GM21825 (cell line): Measurements from ENCODE around the gene SPATA32.
A peak's percentile ranks its signal among the peaks of the same experiment; 100 is the strongest.

Source experiments
- ATAC-seq: cut with Tn5 transposase; IDR thresholded peaks from one replicate; pipeline ENCODE4 v1.9.1; 2021; ENCODE audit warnings: mild to moderate bottlenecking, moderate library complexity; ENCODE audit not compliant: unreplicated experiment

SPATA32 gene

GRCh38 chr17:45293413-45294211 lies 31.7 kb upstream of the SPATA32 start:
- no peak for ATAC-seq

DNA sequence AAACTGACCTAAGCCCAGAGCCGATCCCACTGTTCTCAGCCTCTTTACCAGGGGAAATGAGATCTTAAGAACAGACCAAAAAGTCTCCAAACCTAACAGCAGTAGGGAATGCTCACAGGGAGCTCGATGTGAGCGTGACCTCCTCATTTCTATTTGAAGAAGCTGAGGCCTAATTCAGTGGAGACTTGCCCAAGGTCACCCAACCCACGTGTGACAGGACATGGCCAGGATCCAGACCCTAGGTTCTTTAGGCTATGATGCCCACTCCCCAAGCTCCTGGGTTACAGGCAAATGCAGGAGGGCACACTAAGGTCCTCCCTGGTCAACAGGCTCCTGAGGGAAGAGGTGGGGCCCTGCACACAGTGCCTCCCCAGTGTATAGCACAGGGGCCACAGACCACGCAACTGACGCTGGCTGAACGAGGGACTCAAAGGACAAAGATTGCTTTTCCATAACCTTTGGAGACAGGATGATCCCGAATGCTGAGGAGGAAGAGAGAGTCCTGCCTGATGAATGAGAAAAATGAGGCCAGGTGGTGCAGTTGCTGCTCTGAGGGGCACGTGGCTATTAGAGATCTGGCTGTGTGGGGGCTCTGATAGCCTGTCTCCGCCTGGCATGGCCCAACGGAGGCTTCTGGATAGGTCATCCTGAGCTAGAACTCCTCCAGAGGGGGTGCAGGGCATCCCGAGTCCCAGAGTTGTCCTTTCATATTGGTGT lies 31.0 kb upstream of the SPATA32 start:
- no peak for ATAC-seq

- no peak for ATAC-seq
Measured at GRCh38 chr17:45291171-45291805, 29.4 kb upstream of the SPATA32 start.

- ATAC-seq: no peak
Measured at GRCh38 chr17:45290269-45290765, 28.4 kb upstream of the SPATA32 start.

DNA sequence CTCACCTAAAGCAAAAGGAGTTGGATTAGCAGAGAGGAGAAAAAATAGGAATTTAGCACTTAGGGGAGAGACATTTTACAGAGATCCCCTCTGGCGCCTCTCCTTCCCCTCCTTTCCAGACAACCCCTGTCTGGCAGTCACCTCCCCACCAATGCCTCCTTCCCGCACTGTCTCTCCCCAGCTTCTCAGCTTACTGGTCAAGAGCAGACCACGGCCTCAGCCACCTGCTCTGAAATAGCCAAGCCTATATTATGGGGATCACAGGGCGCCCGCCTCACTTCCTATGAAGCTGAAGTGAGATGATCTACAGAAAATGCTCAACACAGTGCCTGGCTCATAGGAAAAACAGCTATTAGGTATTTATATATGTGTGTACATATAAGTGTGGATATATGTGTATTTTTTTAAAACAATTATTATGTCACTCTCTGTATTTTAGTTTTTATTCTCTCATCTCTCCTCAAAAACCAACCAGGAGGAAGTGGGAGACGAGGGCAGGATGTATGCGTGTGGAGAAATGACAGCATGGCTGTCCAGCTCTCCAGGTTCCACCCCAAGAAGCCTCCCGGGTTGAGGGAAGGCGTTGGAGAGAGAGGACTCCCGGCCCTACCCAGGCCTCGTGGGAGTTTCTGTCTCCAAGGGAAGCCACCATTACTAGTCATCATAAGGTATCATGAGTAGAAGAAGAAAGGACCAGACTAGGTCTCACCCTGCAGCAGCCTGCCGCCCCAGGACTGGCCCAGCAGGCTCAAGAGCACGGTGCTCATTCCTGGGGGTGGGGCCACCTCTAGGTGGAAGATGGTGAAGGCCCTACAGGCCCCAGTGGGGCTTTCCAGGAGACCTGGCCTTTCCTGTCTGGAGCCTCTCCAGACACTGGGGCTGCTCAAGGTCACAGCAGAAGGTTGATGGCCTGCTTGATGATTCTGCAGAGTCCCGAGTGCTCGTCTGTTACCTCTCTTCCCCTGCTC lies 27.7 kb upstream of the SPATA32 start:
- ATAC-seq: no peak

- ATAC-seq: no peak
Measured at GRCh38 chr17:45288825-45289224, 26.9 kb upstream of the SPATA32 start.

- ATAC-seq: no peak
Measured at GRCh38 chr17:45287526-45288500, 25.9 kb upstream of the SPATA32 start.

DNA sequence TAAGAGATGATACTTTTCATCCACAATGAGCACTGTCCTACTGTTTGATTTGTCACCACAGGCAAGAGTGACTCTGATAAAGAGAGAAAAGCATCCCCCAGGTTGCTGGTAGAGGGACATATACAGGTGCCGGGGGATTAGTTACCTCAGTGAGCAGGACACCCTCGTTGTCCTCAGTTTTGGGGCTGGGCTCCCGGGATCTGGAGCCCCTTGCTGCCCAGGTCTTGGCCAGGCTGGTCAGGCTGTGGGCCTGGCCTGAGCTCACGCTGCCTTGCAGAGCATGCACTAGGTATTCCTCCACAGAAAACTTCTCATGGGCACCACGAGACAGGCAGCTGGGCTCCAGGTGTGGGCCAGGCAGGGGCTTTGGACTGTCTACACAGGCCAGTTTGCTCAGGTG lies 24.4 kb upstream of the SPATA32 start:
- ATAC-seq: no peak

GRCh38 chr17:45284176-45285140 lies 22.6 kb upstream of the SPATA32 start:
- no peak for ATAC-seq

GRCh38 chr17:45283711-45284110 lies 21.8 kb upstream of the SPATA32 start:
- no peak for ATAC-seq

DNA sequence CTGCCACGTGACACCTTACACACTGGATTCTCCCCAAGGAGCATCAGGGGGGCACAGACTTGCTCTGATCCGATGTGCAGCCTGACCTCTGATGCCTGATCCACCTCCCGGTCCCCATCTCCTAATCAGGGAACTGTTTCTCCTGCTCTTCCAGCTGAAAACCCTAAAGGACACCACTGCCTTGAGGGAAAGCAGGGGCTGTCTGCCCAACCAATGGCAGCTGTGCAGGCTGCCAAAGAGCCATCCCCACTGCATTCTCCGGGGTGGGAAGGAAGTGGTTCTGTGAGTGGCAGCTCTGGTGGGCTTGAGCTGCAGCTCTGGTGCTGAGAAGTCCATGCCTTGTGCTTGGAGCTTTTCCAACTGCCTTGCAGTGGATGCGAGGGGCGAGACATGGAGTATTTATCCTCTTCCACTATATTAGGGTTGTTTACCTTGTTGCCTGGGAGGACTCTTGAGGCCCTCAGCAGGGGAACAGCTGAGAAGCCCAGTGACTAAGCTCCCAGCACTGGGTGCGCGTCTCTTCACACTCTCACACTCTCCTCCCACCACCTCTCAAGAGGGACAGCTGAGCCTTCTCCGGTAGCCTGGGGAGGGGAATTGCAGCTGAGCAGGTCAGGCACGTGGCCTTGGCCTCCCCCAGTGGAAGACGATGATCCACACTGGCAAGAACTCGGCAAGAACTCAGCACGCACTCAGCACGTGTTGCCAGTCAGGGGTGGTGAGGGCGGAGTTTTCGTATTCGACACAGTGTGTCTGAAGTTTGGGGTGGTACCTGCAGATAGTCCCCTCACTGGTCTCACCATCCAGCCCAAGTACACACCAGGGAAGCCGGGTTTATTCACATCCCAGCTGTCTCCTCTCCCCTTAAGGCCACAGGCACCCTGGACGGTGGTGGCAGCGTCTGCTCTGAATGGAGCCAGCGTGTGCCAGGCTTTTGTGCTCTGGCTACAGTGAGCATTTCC lies 21.1 kb upstream of the SPATA32 start:
- no peak for ATAC-seq

- no peak for ATAC-seq
Measured at GRCh38 chr17:45279898-45280297, 18.0 kb upstream of the SPATA32 start.

GRCh38 chr17:45277992-45278391 lies 16.1 kb upstream of the SPATA32 start:
- no peak for ATAC-seq

DNA sequence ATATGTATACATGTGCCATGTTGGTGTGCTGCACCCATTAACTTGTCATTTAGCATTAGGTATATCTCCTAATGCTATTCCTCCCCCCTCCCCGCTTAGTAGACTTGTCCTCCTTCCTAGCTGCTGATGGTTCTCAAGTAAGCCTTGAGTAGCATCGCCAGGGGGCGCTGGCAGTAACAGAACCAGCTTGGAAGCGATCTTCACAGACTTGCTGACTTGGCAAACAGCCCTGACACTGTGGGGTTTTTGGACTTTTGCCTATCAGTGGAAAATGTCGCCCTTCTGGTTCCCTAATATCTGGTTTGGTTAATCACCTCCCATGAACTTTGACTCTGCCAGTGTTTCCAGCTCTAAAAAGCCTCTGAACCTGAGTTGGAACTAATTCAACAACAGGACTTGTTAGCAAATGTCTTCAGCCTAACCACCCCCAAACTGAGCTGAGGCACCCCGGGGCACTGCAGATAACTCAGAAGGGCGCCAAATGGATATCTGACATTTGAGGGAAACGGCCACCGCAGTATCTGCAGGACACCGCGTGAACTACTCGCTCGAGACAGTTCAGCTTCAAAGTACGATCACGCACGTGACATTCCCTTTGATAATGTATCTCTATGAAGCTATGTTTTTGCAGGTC lies 15.4 kb upstream of the SPATA32 start:
- peak; percentile 75 for ATAC-seq

DNA sequence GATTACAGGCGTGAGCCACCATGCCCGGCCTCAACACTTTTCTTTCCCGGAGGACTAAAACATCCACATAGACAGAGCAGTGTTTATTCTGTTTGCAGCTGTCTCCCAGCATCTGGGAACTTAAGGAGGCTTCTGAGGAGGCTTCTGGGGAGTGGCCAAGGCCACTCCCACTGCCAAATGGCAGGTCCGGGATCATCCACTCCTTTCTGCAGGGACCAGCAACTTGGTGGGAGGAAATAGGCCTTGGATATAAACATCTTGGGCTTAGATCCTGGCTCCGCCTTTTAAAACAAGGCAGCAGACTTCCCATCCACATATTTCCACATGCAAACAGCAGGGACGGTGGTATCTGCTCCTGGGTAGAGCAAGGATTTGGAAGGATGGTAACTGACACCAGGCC lies 14.1 kb upstream of the SPATA32 start:
- no peak for ATAC-seq

GRCh38 chr17:45274033-45274432 lies 12.1 kb upstream of the SPATA32 start:
- ATAC-seq: no peak

DNA sequence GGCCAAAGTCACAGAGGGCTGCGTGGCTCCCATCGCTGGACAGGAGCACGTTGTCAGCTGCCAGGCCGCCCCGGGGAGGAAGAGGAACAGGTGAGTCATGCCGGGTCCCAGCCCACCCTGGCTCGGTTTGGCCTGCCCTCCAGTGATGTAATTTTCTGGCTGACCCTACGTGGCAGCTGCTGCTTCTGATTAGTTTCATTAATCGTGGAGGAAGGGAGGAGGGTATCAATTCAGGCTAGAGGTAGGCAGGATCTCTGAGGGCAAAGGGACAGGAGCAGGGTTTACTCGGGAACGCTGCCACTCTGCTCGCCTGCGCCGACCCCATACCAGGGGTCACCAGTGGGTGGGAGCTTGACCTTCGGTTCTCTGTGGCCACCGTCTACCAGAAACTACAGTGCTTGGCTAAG lies 11.7 kb upstream of the SPATA32 start:
- no peak for ATAC-seq
